Transverse colon (tissue), 4 donors: ENCODE results near the gene MAP3K7. TPM values are rescaled to one million over a fixed set of nuclear protein-coding genes. Genes with fewer than 3 reads are reported as not detected.

Source experiments
- DNase-seq: peaks from one replicate; pipeline ENCODE4 v3.0.0-alpha.2; 2019
- H3K27ac ChIP-seq, 4 donors: fragments of 200-600 bp; sonication (generic); 2 replicates each; pipeline ENCODE4 v1.5.1; 2016 to 2018; ENCODE audit warnings: inconsistent platforms in 4 of 4
- H3K27me3 ChIP-seq: fragments of 200-600 bp; sonication (generic); 2 replicates; pipeline ENCODE4 v1.5.1; 2017; ENCODE audit warnings: inconsistent platforms
- H3K36me3 ChIP-seq, 4 donors: fragments of 200-600 bp; sonication (generic); 2 replicates each; pipeline ENCODE4 v1.5.1; 2017 to 2019; ENCODE audit warnings: inconsistent platforms in 4 of 4
- H3K4me1 ChIP-seq, 4 donors: fragments of 200-600 bp; sonication (generic); 2 replicates each; pipeline ENCODE4 v1.5.1; 2017 to 2020; ENCODE audit warnings: inconsistent platforms in 4 of 4
- H3K4me3 ChIP-seq, 4 donors: fragments of 200-600 bp; sonication (generic); 1 replicate in 1 of 4; 2 replicates in 3 of 4; pipeline versions ENCODE4 v1.5.1 to v1.6.1; 2017 to 2019; ENCODE audit warnings: inconsistent platforms in 4 of 4
- H3K9me3 ChIP-seq, 2 donors: fragments of 200-600 bp; sonication (generic); 2 replicates each; pipeline ENCODE4 v1.5.1; 2017 to 2019; ENCODE audit warnings: inconsistent platforms in 2 of 2
- CTCF ChIP-seq, 5 experiments: fragments of 200-600 bp in 3 of 5; fragments of 450-650 bp in 2 of 5; sonication (generic) in 3 of 5; IDR thresholded peaks; 1 replicate in 2 of 5; 2 replicates in 3 of 5; pipeline ENCODE4 v1.5.1; 2016 to 2017; ENCODE audit warnings: antibody characterized with exemption in 5 of 5, inconsistent platforms in 3 of 5, mild to moderate bottlenecking in 2 of 5, moderate library complexity in 1 of 5
- EP300 ChIP-seq: sonication (generic); formaldehyde crosslinking; IDR thresholded peaks from one replicate; pipeline ENCODE4 v1.6.1; 2017; ENCODE audit warnings: antibody characterized with exemption, low read depth
- POLR2A ChIP-seq: fragments of 450-650 bp; IDR thresholded peaks from one replicate; pipeline ENCODE4 v1.6.1; 2016; ENCODE audit warnings: antibody characterized with exemption, mild to moderate bottlenecking, moderate library complexity
- POLR2AphosphoS5 ChIP-seq, 3 donors: sonication (generic); formaldehyde crosslinking; IDR thresholded peaks; one replicate each; pipeline ENCODE4 v1.6.1; 2016; ENCODE audit warnings: antibody characterized with exemption in 3 of 3
- WGBS, 2 donors: methylation state at CpG; one replicate each; pipeline ENCODE4 v1.1.5; 2018; ENCODE audit warnings: low coverage in 1 of 2; 5-methylcytosine and 5-hydroxymethylcytosine counted together
- in situ Hi-C, 4 donors: fragments of 200-750 bp; cut with MboI; loops; one replicate each; pipeline versions ENCODE4 v1.15.0 to v1.15.1; 2017; ENCODE audit warnings: low sequenced_read_pairs in 3 of 4, low pct_ligation_motif_present in 1 of 4, low pct_unique_long_range_greater_than_20kb in 1 of 4
- intact Hi-C: fragments of 100-400 bp; cut with DNase I; formaldehyde crosslinking; loops from one replicate; pipeline ENCODE4 v1.15.1; 2023; ENCODE audit warnings: low total_unique reads
- total RNA-seq, 4 donors: library from RNA; depleted of rRNA; stranded (reverse); fragments of >200 nt; gene quantifications; one replicate each; pipeline ENCODE4 v1.1.0, GENCODE V29; 2016

Gene MAP3K7
- total RNA-seq, 4 donors from 2014 or later: 19.3 to 37.6 (median 28.5) TPM

GRCh38 chr6:90494067-90494780 is 92.6 kb downstream of the MAP3K7 start:
- no peak for DNase-seq

GRCh38 chr6:90493332-90493731 is 93.5 kb downstream of the MAP3K7 start:
- Histone ChIP-seq H3K9me3 (no peaks in the 10 kb centered on the region), H3K27me3 (no peaks in the 10 kb centered on the region), H3K27ac (no peak overlapping the region), H3K4me3 (no peak overlapping the region), H3K36me3 (no peaks in the 10 kb centered on the region), H3K4me1 (no peaks in the 10 kb centered on the region)
- no peak for DNase-seq
- intact Hi-C loops (no loop called here), in situ Hi-C loops (loop anchor here in 1 of 4 donors (25.0 kb wide), 1 partner anchor 1056 kb away; the partner anchor contains the start of gene ANKRD6)
- 67 to 82% methylated on average over 2 of the region's 2 CpGs for WGBS, 2 donors
- no peak for TF ChIP-seq POLR2A
- TF ChIP-seq EP300: no peak
- TF ChIP-seq POLR2AphosphoS5 (IDR thresholded peaks at IDR 0.05): no peak
- TF ChIP-seq CTCF (IDR thresholded peaks at IDR 0.05): no peak

More at GRCh38 chr6:90494067-90494780, 92.6 kb downstream of the MAP3K7 start:
- H3K4me1 ChIP-seq: no peaks in the 10 kb centered on the region
- H3K27ac ChIP-seq: no peak overlapping the region
- H3K27me3 ChIP-seq: no peaks in the 10 kb centered on the region
- in situ Hi-C loops: loop anchor here in 1 of 4 donors (25.0 kb wide), 1 partner anchor 1057 kb away; the partner anchor contains the start of gene ANKRD6
- H3K4me3 ChIP-seq: no peak overlapping the region
- 38 to 78% methylated on average over 3 to 7 of the region's 7 CpGs for WGBS, 2 donors
- no peaks in the 10 kb centered on the region for H3K36me3 ChIP-seq
- TF ChIP-seq POLR2AphosphoS5 (IDR thresholded peaks at IDR 0.05) (no peak), POLR2A (no peak), EP300 (no peak), CTCF (IDR thresholded peaks at IDR 0.05) (no peak)
- H3K9me3 ChIP-seq: no peaks in the 10 kb centered on the region
- intact Hi-C loops: no loop called here

- no peaks in the 10 kb centered on the region for H3K4me1 ChIP-seq
- DNase-seq: no peak
- no peak overlapping the region for H3K4me3 ChIP-seq
- H3K9me3 ChIP-seq: no peaks in the 10 kb centered on the region
- 91 to 95% methylated on average over 3 to 6 of the region's 6 CpGs for WGBS, 2 donors
- intact Hi-C loops (no loop called here), in situ Hi-C loops (loop anchor here in 1 of 4 donors (25.0 kb wide), 1 partner anchor 1055 kb away; the partner anchor contains the start of gene ANKRD6)
- no peaks in the 10 kb centered on the region for H3K27me3 ChIP-seq
- H3K36me3 ChIP-seq: no peaks in the 10 kb centered on the region
- H3K27ac ChIP-seq: no peak overlapping the region
- TF ChIP-seq POLR2AphosphoS5 (IDR thresholded peaks at IDR 0.05) (no peak), CTCF (IDR thresholded peaks at IDR 0.05) (no peak), POLR2A (no peak), EP300 (no peak)
These were observed 94.1 kb downstream of the MAP3K7 start for GRCh38 chr6:90492798-90493197.

- Histone ChIP-seq H3K27me3 (no peaks in the 10 kb centered on the region), H3K4me3 (no peak overlapping the region), H3K27ac (no peak overlapping the region), H3K4me1 (no peaks in the 10 kb centered on the region), H3K9me3 (no peaks in the 10 kb centered on the region), H3K36me3 (no peaks in the 10 kb centered on the region)
- TF ChIP-seq POLR2AphosphoS5 (IDR thresholded peaks at IDR 0.05) (no peak), POLR2A (no peak), EP300 (no peak), CTCF (IDR thresholded peaks at IDR 0.05) (no peak)
- WGBS, 2 donors: 52 to 57% methylated on average over 1 of the region's 1 CpG
- in situ Hi-C loops (loop anchor here in 1 of 4 donors (25.0 kb wide), 1 partner anchor 1055 kb away; the partner anchor contains the start of gene ANKRD6), intact Hi-C loops (no loop called here)
- no peak for DNase-seq
These were observed 94.5 kb downstream of the MAP3K7 start for GRCh38 chr6:90492369-90492768.
